Ovary (tissue), 3 donors: ENCODE measurements around the gene CMTM4.

Source experiments
- POLR2A ChIP-seq: fragments of 450-650 bp; IDR thresholded peaks from one replicate; pipeline ENCODE4 v1.6.1; 2017; ENCODE audit warnings: antibody characterized with exemption, mild to moderate bottlenecking, moderate library complexity
- TF ChIP-seq, protein P1 (sequence below), 3 donors: fragments of 450-650 bp in 2 of 3; fragments of 200-600 bp in 1 of 3; IDR thresholded peaks; one replicate each; pipeline versions ENCODE4 v1.5.1 to v1.8.0; 2016 to 2022; ENCODE audit warnings: antibody characterized with exemption in 3 of 3, mild to moderate bottlenecking in 1 of 3
- donor health status: DM: no; HTN: no; CAD: no.

DNA sequence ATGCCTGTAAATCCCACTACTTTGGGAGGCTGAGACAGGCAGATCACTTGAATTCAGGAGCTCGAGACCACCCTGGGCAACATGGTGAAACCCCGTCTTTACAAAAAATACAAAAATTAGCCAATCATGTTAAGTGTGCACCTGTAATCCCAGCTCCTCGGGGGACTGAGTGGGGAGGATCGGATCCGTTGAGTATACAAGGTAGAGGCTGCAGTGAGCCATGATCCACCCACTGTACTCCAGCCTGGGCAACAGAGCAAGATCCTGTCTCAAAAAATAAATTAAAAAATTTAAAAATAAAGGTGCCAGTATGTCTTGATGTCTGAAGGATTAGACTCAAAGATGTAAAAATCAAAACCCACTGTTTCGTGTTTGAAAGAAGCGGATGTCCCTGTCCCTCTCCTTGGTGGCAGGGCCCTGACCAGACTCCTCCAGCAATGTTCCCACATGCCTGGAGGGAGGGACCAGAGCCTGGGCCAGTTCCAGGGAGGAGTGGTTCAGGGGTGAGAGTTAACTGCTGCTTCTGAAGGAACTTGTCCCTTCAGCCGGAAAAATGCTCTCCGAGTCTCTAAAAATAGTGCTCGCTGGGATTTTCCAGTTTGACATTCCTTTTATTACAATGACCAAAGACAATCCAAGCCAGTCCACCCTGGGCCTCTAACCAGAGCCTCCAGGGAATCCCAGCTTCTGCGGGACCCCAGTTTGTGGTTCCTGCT is 9.4 kb upstream of the CMTM4 start:
- TF ChIP-seq, protein P1, sequence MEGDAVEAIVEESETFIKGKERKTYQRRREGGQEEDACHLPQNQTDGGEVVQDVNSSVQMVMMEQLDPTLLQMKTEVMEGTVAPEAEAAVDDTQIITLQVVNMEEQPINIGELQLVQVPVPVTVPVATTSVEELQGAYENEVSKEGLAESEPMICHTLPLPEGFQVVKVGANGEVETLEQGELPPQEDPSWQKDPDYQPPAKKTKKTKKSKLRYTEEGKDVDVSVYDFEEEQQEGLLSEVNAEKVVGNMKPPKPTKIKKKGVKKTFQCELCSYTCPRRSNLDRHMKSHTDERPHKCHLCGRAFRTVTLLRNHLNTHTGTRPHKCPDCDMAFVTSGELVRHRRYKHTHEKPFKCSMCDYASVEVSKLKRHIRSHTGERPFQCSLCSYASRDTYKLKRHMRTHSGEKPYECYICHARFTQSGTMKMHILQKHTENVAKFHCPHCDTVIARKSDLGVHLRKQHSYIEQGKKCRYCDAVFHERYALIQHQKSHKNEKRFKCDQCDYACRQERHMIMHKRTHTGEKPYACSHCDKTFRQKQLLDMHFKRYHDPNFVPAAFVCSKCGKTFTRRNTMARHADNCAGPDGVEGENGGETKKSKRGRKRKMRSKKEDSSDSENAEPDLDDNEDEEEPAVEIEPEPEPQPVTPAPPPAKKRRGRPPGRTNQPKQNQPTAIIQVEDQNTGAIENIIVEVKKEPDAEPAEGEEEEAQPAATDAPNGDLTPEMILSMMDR (IDR thresholded peaks at IDR 0.05) = no peak
- TF ChIP-seq POLR2A = no peak
